A549 (cell line): ENCODE measurements around the gene OR1L6. TPM values are rescaled to one million over a fixed set of nuclear protein-coding genes. Genes with fewer than 3 reads are reported as not detected.

Experiments used
- ATAC-seq, 2 experiments: fragments of 200-7000 bp in 1 of 2; fragments of >200 bp in 1 of 2; cut with Nextera tagmentation in 1 of 2; cut with Tn5 transposase in 1 of 2; 3 replicates each; pipeline versions ENCODE4 v1.8.0 to v1.9.1; 2018 to 2020; ENCODE audit warnings: mild to moderate bottlenecking in 1 of 2, moderate library complexity in 1 of 2
- CTCF ChIA-PET: fragments of 300-600 bp; sonication (Branson Sonifier 250); formaldehyde crosslinking; extraction: SDS; loops from one replicate; lab custom pipeline; 2021; ENCODE audit warnings: antibody characterized with exemption, inconsistent platforms; lab: Yijun Ruan, JAX
- POLR2A ChIA-PET: fragments of 350-600 bp; formaldehyde crosslinking; extraction: SDS; loops from one replicate; lab custom pipeline; 2021; ENCODE audit warnings: antibody characterized with exemption, inconsistent platforms; lab: Yijun Ruan, JAX
- DNase-seq, 2 experiments: peaks; one replicate each; pipeline versions ENCODE4 v3.0.0 to v3.0.0-alpha.2; 2011 to 2016; ENCODE audit warnings: low read depth in 1 of 2, low spot score in 1 of 2
- FAIRE-seq: peaks from 2 replicates; lab custom pipeline; 2011; peaks lifted over from hg19 to GRCh38; lab: Jason Lieb, UNC
- H3K27ac ChIP-seq, 2 experiments: fragments of >200 bp; sonication (Bioruptor Twin); formaldehyde crosslinking; 3 replicates each; pipeline ENCODE4 v1.5.1; 2016 to 2017
- H3K4me1 ChIP-seq: fragments of >200 bp; sonication (Bioruptor Twin); formaldehyde crosslinking; 3 replicates; pipeline ENCODE4 v1.6.1; 2016
- H3K4me2 ChIP-seq: fragments of >200 bp; sonication (Bioruptor Twin); formaldehyde crosslinking; 3 replicates; pipeline ENCODE4 v1.6.1; 2016
- H3K4me3 ChIP-seq: fragments of >200 bp; sonication (Bioruptor Twin); formaldehyde crosslinking; 3 replicates; pipeline ENCODE4 v1.5.1; 2016
- H3K9me3 ChIP-seq: fragments of >200 bp; sonication (Bioruptor Twin); formaldehyde crosslinking; 3 replicates; pipeline ENCODE4 v1.6.1; 2016
- BCL3 ChIP-seq: fragments of >200 bp; sonication (Bioruptor Twin); formaldehyde crosslinking; IDR thresholded peaks from 3 replicates; pipeline ENCODE4 v1.6.1; 2016
- CBX8 ChIP-seq: fragments of 200-600 bp; sonication (generic); IDR thresholded peaks from 2 replicates; pipeline ENCODE4 v1.6.1; 2016
- CHD2 ChIP-seq: fragments of 150-350 bp; IDR thresholded peaks from 2 replicates; pipeline ENCODE4 v1.6.1; 2014; ENCODE audit warnings: low read length; ENCODE audit not compliant: partially characterized antibody
- CTCF ChIP-seq: fragments of >200 bp; sonication (Bioruptor Twin); formaldehyde crosslinking; IDR thresholded peaks from 3 replicates; pipeline ENCODE4 v1.5.1; 2016
- EHMT2 ChIP-seq: fragments of 200-600 bp; sonication (generic); IDR thresholded peaks from 2 replicates; pipeline ENCODE4 v1.6.1; 2016; ENCODE audit warnings: antibody characterized with exemption, low read depth, mild to moderate bottlenecking, moderate library complexity
- ELK1 ChIP-seq: fragments of 150-350 bp; IDR thresholded peaks from 2 replicates; pipeline ENCODE4 v1.6.1; 2014; ENCODE audit warnings: low read depth, mild to moderate bottlenecking, low read length
- FOSB ChIP-seq: fragments of 250-450 bp; sonication (Bioruptor Pico); IDR thresholded peaks from 2 replicates; pipeline ENCODE4 v1.5.0; 2020; ENCODE audit warnings: mild to moderate bottlenecking, moderate library complexity
- FOXS1 ChIP-seq: fragments of 250-450 bp; sonication (Bioruptor Pico); IDR thresholded peaks from 2 replicates; pipeline ENCODE4 v1.5.0; 2020; ENCODE audit warnings: mild to moderate bottlenecking, moderate library complexity
- HES2 ChIP-seq: fragments of >200 bp; sonication (Bioruptor Twin); formaldehyde crosslinking; IDR thresholded peaks from 2 replicates; pipeline ENCODE4 v1.6.1; 2016
- JUN ChIP-seq, 2 experiments: fragments of >200 bp; sonication (Bioruptor Twin); formaldehyde crosslinking; IDR thresholded peaks; 2 replicates in 1 of 2; 3 replicates in 1 of 2; pipeline ENCODE4 v1.6.1; 2016 to 2017
- JUNB ChIP-seq: fragments of >200 bp; sonication (Bioruptor Twin); formaldehyde crosslinking; IDR thresholded peaks from 2 replicates; pipeline ENCODE4 v1.6.1; 2016
- MAX ChIP-seq: IDR thresholded peaks from 2 replicates; pipeline ENCODE4 v1.6.1; 2012
- PBX3 ChIP-seq: IDR thresholded peaks from 2 replicates; pipeline ENCODE4 v1.6.1; 2012
- REST ChIP-seq: fragments of 200-600 bp; sonication (generic); IDR thresholded peaks from 2 replicates; pipeline ENCODE4 v1.6.1; 2016; ENCODE audit warnings: antibody characterized with exemption, mild to moderate bottlenecking, moderate library complexity
- RFX5 ChIP-seq: fragments of 450-650 bp; IDR thresholded peaks from 2 replicates; pipeline ENCODE4 v1.7.1; 2014; ENCODE audit warnings: antibody characterized with exemption, mild to moderate bottlenecking, moderate library complexity
- SMC3 ChIP-seq: fragments of >200 bp; sonication (Bioruptor Twin); formaldehyde crosslinking; IDR thresholded peaks from 3 replicates; pipeline ENCODE4 v1.6.1; 2018; ENCODE audit warnings: inconsistent platforms
- SREBF2 ChIP-seq: fragments of 450-650 bp; IDR thresholded peaks from 2 replicates; pipeline ENCODE4 v1.6.1; 2014; ENCODE audit warnings: mild to moderate bottlenecking, moderate library complexity
- TFCP2L1 ChIP-seq: fragments of 250-450 bp; sonication (Bioruptor Pico); IDR thresholded peaks from 2 replicates; pipeline ENCODE4 v1.5.0; 2021; ENCODE audit warnings: mild to moderate bottlenecking
- ZNF302 ChIP-seq: fragments of 250-450 bp; sonication (Bioruptor Pico); IDR thresholded peaks from 2 replicates; pipeline ENCODE4 v1.9.0; 2021; ENCODE audit warnings: inconsistent platforms, mild to moderate bottlenecking, moderate library complexity
- WGBS: methylation state at CpG from one replicate; pipeline ENCODE4 v1.1.6; 2017; ENCODE audit errors: missing lambda C conversion rate; 5-methylcytosine and 5-hydroxymethylcytosine counted together
- polyA plus RNA-seq, 4 experiments: library from polyadenylated mRNA; depleted of rRNA in 3 of 4; stranded (reverse); fragments of >200 nt; fragmentation: RNase III in 1 of 4; extraction: RNeasy Plus Mini Kit Qiagen cat#74134 plus additional on column Dnase treatment in 1 of 4; gene quantifications; 2 replicates in 3 of 4; 3 replicates in 1 of 4; pipeline ENCODE4 v1.2.3, GENCODE V29; 2011 to 2017

OR1L6 gene
- polyA plus RNA-seq, 2 of the 4 experiments (the other 2 are of a cell fraction), result not detected

- no peak for TF ChIP-seq TFCP2L1
- no peak for TF ChIP-seq CBX8
- no peak for TF ChIP-seq MAX
- no peak for TF ChIP-seq SMC3
- no peak for TF ChIP-seq SREBF2
- TF ChIP-seq BCL3, result no peak
- no peak for TF ChIP-seq EHMT2
- no peak for TF ChIP-seq REST
- TF ChIP-seq FOXS1 (CRISPR knock-in tag), result no peak
- TF ChIP-seq ELK1, result no peak
- TF ChIP-seq HES2, result no peak
- TF ChIP-seq ZNF302 (CRISPR knock-in tag), result no peak
- TF ChIP-seq JUNB, result no peak
- TF ChIP-seq PBX3, result no peak
- TF ChIP-seq JUN (IDR thresholded peaks at IDR 0.05), result no peak
- no peak for TF ChIP-seq CTCF
- no peak for TF ChIP-seq RFX5
- no peak for TF ChIP-seq CHD2
- no peak for TF ChIP-seq FOSB
- WGBS, result 61% methylated on average over 8 of the region's 8 CpGs
- ChIA-PET CTCF (interaction anchor here (0.7 kb wide), 1 partner anchor 86 kb away, joined by 4 read pairs; no protein-coding TSS in a partner anchor), POLR2A (no interaction called here)
- ATAC-seq, result no peak
- no peak overlapping the region for H3K27ac ChIP-seq
- no peak for DNase-seq
- no peak overlapping the region for H3K4me3 ChIP-seq
- H3K9me3 ChIP-seq, result 0 out of 3 replicates have a peak, but pooled peaks cover 6% of the 10 kb centered on the region
- no peak for FAIRE-seq
- H3K4me1 ChIP-seq, result peaks cover 13% of the 10 kb centered on the region
- H3K4me2 ChIP-seq, result no peak overlapping the region
Measured at GRCh38 chr9:122777052-122777451, 34.9 kb downstream of the OR1L6 start.
